Neural cell (in vitro differentiated cells): Measurements from ENCODE around the gene TMCO4. TPM values are rescaled to one million over a fixed set of nuclear protein-coding genes. Genes with fewer than 3 reads are reported as not detected.

Source experiments
- H2AFZ ChIP-seq: fragments of 200-600, 300-800 bp; sonication (generic), shearing (Covaris generic); 2 replicates; pipeline ENCODE4 v1.6.0; 2014; ENCODE audit warnings: low read depth, mild to moderate bottlenecking, antibody characterized with exemption, low read length, moderate library complexity
- H3F3A ChIP-seq: fragments of 200-600 bp; shearing (Covaris generic); 2 replicates; pipeline ENCODE4 v1.6.1; 2016; ENCODE audit warnings: mild to moderate bottlenecking, moderate library complexity, mixed read lengths, antibody characterized with exemption, low read length; ENCODE audit not compliant: insufficient read depth, poor library complexity, severe bottlenecking
- H3K27ac ChIP-seq: fragments of 200-600, 300-800 bp; sonication (generic), shearing (Covaris generic); 2 replicates; pipeline ENCODE4 v1.5.1; 2014; ENCODE audit warnings: mild to moderate bottlenecking, low read length, moderate library complexity
- H3K27me3 ChIP-seq: fragments of 300-800, 200-600 bp; sonication (generic), shearing (Covaris generic); 2 replicates; pipeline ENCODE4 v1.6.0; 2014; ENCODE audit warnings: mild to moderate bottlenecking, low read depth, low read length, moderate library complexity; ENCODE audit not compliant: insufficient read depth
- H3K36me3 ChIP-seq: fragments of 300-800, 200-600 bp; sonication (generic), shearing (Covaris generic); 2 replicates; pipeline ENCODE4 v1.5.1; 2014; ENCODE audit warnings: mild to moderate bottlenecking, antibody characterized with exemption, low read length, moderate library complexity; ENCODE audit not compliant: insufficient read depth
- H3K4me2 ChIP-seq: fragments of 300-800, 200-600 bp; sonication (generic), shearing (Covaris generic); 2 replicates; pipeline ENCODE4 v1.6.0; 2014; ENCODE audit warnings: mild to moderate bottlenecking, low read length
- H3K4me3 ChIP-seq: fragments of 300-800, 200-600 bp; sonication (generic), shearing (Covaris generic); 2 replicates; pipeline ENCODE4 v1.5.1; 2014; ENCODE audit warnings: mild to moderate bottlenecking, low read length, moderate library complexity
- H3K79me2 ChIP-seq: fragments of 200-600 bp; shearing (Covaris generic); replicated peaks from 2 replicates; pipeline ENCODE4 v1.6.0; 2014; ENCODE audit warnings: mild to moderate bottlenecking, low read length, moderate library complexity; ENCODE audit not compliant: insufficient read depth
- H3K9ac ChIP-seq: fragments of 300-800, 200-600 bp; sonication (generic), shearing (Covaris generic); 2 replicates; pipeline ENCODE4 v1.6.1; 2016; ENCODE audit warnings: mild to moderate bottlenecking, low read length, mixed read lengths
- H3K9me2 ChIP-seq: fragments of 200-600 bp; shearing (Covaris generic); 2 replicates; pipeline ENCODE4 v1.6.1; 2016; ENCODE audit warnings: mild to moderate bottlenecking, low read length, mixed read lengths; ENCODE audit not compliant: insufficient read depth
- H3K9me3 ChIP-seq: fragments of 200-600, 300-800 bp; sonication (generic), shearing (Covaris generic); 2 replicates; pipeline ENCODE4 v1.6.1; 2016; ENCODE audit warnings: mild to moderate bottlenecking, mixed run types, low read length, moderate library complexity, mixed read lengths
- H4K20me1 ChIP-seq: fragments of 200-600 bp; shearing (Covaris generic); 2 replicates; pipeline ENCODE4 v1.6.1; 2016; ENCODE audit warnings: mild to moderate bottlenecking, mixed run types; ENCODE audit not compliant: insufficient read depth
- CTCF ChIP-seq: fragments of 450-650 bp; IDR thresholded peaks from 2 replicates; pipeline ENCODE4 v1.5.1; 2014; ENCODE audit warnings: antibody characterized with exemption, mild to moderate bottlenecking, moderate library complexity; ENCODE audit not compliant: poor library complexity, severe bottlenecking
- EP300 ChIP-seq: fragments of 450-650 bp; conservative IDR thresholded peaks from 2 replicates; pipeline ENCODE4 v1.6.1; 2014; ENCODE audit warnings: antibody characterized with exemption, mild to moderate bottlenecking, moderate library complexity; ENCODE audit not compliant: poor library complexity, severe bottlenecking
- EZH2 ChIP-seq: fragments of 200-600, 300-800 bp; shearing (Covaris generic), sonication (generic); IDR thresholded peaks from 2 replicates; pipeline ENCODE4 v1.6.1; 2014; ENCODE audit warnings: antibody characterized with exemption, low read length, borderline replicate concordance, mild to moderate bottlenecking; ENCODE audit not compliant: insufficient read depth, poor library complexity, severe bottlenecking
- MXI1 ChIP-seq: fragments of 450-650 bp; conservative IDR thresholded peaks from 2 replicates; pipeline ENCODE4 v1.6.1; 2014; ENCODE audit warnings: antibody characterized with exemption, mild to moderate bottlenecking; ENCODE audit not compliant: poor library complexity, severe bottlenecking
- POLR2AphosphoS5 ChIP-seq: IDR thresholded peaks from 2 replicates; pipeline ENCODE4 v1.6.1; 2012
- RAD21 ChIP-seq: fragments of 450-650 bp; conservative IDR thresholded peaks from 2 replicates; pipeline ENCODE4 v1.6.1; 2014; ENCODE audit warnings: antibody characterized with exemption, mild to moderate bottlenecking, moderate library complexity
- REST ChIP-seq: IDR thresholded peaks from 2 replicates; pipeline ENCODE4 v1.6.1; 2012; ENCODE audit warnings: borderline replicate concordance
- SMC3 ChIP-seq: fragments of 450-650 bp; conservative IDR thresholded peaks from 2 replicates; pipeline ENCODE4 v1.6.1; 2014; ENCODE audit warnings: antibody characterized with exemption, mild to moderate bottlenecking, moderate library complexity; ENCODE audit not compliant: poor library complexity
- TAF1 ChIP-seq: IDR thresholded peaks from 2 replicates; pipeline ENCODE4 v1.6.1; 2012; ENCODE audit warnings: low read depth
- polyA plus RNA-seq: library from polyadenylated mRNA; depleted of rRNA; stranded (reverse); fragments of >200 nt; gene quantifications from 2 replicates; pipeline ENCODE4 v1.2.3, GENCODE V29; 2014

Gene TMCO4
- polyA plus RNA-seq, 1 donor from 2014 or later: not detected

DNA sequence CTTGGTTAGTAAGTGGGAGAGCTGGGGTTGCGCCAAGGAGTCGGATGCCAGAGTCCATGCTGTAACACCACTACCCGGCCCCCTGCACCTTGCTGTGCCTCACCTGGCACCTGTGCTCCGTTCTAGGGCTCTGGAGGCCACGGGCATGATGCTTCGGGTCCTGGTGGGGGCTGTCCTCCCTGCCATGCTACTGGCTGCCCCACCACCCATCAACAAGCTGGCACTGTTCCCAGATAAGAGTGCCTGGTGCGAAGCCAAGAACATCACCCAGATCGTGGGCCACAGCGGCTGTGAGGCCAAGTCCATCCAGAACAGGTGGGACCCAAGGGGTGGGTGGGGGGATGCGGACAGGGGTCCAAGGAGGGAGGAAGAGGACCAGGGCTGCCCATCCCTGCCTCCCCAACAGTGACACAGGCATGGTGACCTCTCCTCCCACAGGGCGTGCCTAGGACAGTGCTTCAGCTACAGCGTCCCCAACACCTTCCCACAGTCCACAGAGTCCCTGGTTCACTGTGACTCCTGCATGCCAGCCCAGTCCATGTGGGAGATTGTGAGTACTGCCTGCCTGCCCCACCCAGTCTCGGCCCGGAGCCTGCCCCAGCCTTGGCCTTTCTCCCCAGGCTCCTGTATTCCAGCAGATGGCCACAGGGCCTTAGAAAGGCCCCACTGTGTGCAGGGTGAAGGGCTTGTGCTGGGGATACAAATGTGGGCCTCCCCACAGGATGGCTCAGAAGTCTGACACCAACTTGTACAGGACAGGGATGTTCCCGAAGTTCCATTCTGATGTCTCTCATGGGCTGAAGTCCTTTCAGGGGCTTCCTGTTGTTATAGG, 144.6 kb downstream of the TMCO4 start:
- Histone ChIP-seq H3F3A (no peaks in the 10 kb centered on the region), H3K4me2 (no peak overlapping the region), H4K20me1 (no peaks in the 10 kb centered on the region), H3K27ac (no peak overlapping the region), H3K27me3 (no peaks in the 10 kb centered on the region), H3K79me2 (no peaks in the 10 kb centered on the region), H3K9me3 (no peaks in the 10 kb centered on the region), H3K36me3 (no peaks in the 10 kb centered on the region), H3K4me3 (no peak overlapping the region), H3K9ac (no peak overlapping the region), H2AFZ (no peak overlapping the region), H3K9me2 (no peaks in the 10 kb centered on the region)
- TF ChIP-seq POLR2AphosphoS5 (no peak), REST (no peak), MXI1 (no peak), EP300 (no peak), TAF1 (no peak), EZH2 (no peak), RAD21 (no peak), SMC3 (no peak), CTCF (no peak)

- H3K4me2 ChIP-seq: no peak overlapping the region
Observed at GRCh38 chr1:19654386-19654785, 145.3 kb downstream of the TMCO4 start.

More at GRCh38 chr1:19654386-19654785, 145.3 kb downstream of the TMCO4 start:
- H3K79me2 ChIP-seq: no peaks in the 10 kb centered on the region
- H3K27ac ChIP-seq: no peak overlapping the region
- H3K9ac ChIP-seq: no peak overlapping the region
- H3F3A ChIP-seq: no peaks in the 10 kb centered on the region
- no peaks in the 10 kb centered on the region for H3K9me3 ChIP-seq
- no peak overlapping the region for H2AFZ ChIP-seq
- H3K27me3 ChIP-seq: no peaks in the 10 kb centered on the region
- H3K4me3 ChIP-seq: no peak overlapping the region
- no peak for TF ChIP-seq REST
- no peak for TF ChIP-seq MXI1
- TF ChIP-seq CTCF: no peak
- no peak for TF ChIP-seq RAD21
- no peak for TF ChIP-seq TAF1
- no peak for TF ChIP-seq EP300
- no peak for TF ChIP-seq POLR2AphosphoS5
- no peak for TF ChIP-seq EZH2
- TF ChIP-seq SMC3: no peak
- H3K9me2 ChIP-seq: no peaks in the 10 kb centered on the region
- no peaks in the 10 kb centered on the region for H3K36me3 ChIP-seq
- no peaks in the 10 kb centered on the region for H4K20me1 ChIP-seq
